ENCODE data around the gene NANS. TPM values are rescaled to one million over a fixed set of nuclear protein-coding genes. Genes with fewer than 3 reads are reported as not detected.
A peak's percentile ranks its signal among the peaks of the same experiment; 100 is the strongest.

The NANS gene
- total RNA-seq, 1 experiment from 2014 or later, result 57.9 TPM

DNA sequence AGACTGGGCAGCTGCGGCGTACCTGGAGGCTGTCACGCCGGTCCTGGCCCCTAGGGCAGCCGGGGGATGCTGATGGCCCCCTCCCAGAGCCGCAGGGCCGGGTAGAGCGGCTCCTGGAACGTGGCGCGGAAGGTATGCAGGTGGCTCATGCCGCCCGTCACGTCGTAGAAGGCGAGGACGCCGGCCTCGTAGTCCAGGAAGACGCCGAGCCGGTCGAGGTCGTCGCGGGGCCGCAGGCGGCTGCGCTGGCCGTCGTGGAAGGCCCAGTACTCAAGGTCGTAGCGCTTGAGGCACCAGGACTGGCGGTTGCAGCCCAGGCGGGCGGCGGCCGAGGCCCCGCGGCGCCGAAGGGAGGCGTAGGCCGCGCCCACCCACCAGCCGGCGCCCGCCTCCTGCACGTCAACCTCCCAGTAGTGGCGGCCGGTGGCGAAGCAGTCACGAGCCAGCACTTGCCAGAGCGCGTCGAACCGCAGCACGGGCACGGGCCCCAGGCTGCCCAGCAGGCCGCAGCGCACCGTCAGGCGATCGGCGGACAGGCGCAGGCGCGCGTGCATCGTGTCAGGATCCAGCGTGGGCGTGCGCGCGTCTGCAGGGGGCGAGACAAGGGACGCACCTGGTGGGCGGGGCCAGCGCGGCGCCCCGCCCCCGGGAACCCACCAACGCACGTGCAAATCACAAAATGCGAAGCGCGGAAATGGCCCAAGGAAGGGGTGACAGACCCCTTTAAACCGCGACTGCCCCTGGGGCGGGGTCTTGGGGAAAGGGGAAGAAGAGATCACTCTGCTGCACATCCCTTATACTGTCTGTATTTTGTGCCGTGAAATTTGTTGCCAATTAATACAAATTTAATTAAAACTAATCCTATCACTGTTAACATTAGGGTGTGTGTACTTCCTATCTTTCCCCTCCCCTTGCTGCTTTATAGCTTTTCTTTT is 31.2 kb downstream of the NANS start (continued):
- no peak for TF ChIP-seq ATF6 (CRISPR knock-in tag; IDR thresholded peaks at IDR 0.05)
- TF ChIP-seq MXD4 (CRISPR knock-in tag; IDR thresholded peaks at IDR 0.05; ENCODE audit: borderline replicate concordance), result no peak
- peak; percentile 96 for TF ChIP-seq TEAD1 (CRISPR knock-in tag; IDR thresholded peaks at IDR 0.05)
- TF ChIP-seq, protein P1, sequence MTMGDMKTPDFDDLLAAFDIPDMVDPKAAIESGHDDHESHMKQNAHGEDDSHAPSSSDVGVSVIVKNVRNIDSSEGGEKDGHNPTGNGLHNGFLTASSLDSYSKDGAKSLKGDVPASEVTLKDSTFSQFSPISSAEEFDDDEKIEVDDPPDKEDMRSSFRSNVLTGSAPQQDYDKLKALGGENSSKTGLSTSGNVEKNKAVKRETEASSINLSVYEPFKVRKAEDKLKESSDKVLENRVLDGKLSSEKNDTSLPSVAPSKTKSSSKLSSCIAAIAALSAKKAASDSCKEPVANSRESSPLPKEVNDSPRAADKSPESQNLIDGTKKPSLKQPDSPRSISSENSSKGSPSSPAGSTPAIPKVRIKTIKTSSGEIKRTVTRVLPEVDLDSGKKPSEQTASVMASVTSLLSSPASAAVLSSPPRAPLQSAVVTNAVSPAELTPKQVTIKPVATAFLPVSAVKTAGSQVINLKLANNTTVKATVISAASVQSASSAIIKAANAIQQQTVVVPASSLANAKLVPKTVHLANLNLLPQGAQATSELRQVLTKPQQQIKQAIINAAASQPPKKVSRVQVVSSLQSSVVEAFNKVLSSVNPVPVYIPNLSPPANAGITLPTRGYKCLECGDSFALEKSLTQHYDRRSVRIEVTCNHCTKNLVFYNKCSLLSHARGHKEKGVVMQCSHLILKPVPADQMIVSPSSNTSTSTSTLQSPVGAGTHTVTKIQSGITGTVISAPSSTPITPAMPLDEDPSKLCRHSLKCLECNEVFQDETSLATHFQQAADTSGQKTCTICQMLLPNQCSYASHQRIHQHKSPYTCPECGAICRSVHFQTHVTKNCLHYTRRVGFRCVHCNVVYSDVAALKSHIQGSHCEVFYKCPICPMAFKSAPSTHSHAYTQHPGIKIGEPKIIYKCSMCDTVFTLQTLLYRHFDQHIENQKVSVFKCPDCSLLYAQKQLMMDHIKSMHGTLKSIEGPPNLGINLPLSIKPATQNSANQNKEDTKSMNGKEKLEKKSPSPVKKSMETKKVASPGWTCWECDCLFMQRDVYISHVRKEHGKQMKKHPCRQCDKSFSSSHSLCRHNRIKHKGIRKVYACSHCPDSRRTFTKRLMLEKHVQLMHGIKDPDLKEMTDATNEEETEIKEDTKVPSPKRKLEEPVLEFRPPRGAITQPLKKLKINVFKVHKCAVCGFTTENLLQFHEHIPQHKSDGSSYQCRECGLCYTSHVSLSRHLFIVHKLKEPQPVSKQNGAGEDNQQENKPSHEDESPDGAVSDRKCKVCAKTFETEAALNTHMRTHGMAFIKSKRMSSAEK (CRISPR knock-in tag; IDR thresholded peaks at IDR 0.05; ENCODE audit: borderline replicate concordance), result no peak
- TF ChIP-seq TEAD4 (CRISPR knock-in tag; IDR thresholded peaks at IDR 0.05), result peak; percentile 83; the same call in 1 of the 2 replicates
- TF ChIP-seq PREB (CRISPR knock-in tag; IDR thresholded peaks at IDR 0.05; ENCODE audit: borderline replicate concordance), result no peak; the same call in 1 of the 2 replicates
- TF ChIP-seq NR1H2 (CRISPR knock-in tag; IDR thresholded peaks at IDR 0.05), result 0 out of 2 replicates have a peak, but pooled peaks have one; percentile 29
- no peak; the same call in 1 of the 2 replicates for TF ChIP-seq CREM (CRISPR knock-in tag; IDR thresholded peaks at IDR 0.05)
- TF ChIP-seq ZNF671 (CRISPR knock-in tag; IDR thresholded peaks at IDR 0.05), result no peak
- TF ChIP-seq PRDM15 (CRISPR knock-in tag; IDR thresholded peaks at IDR 0.05), result 0 out of 2 replicates have a peak, but pooled peaks have one; percentile 7
- TF ChIP-seq ZNF425 (CRISPR knock-in tag; conservative IDR thresholded peaks at IDR 0.05), result no peak
- no peak for TF ChIP-seq SOX15 (CRISPR knock-in tag; IDR thresholded peaks at IDR 0.05)
- no peak for TF ChIP-seq NFATC4 (CRISPR knock-in tag; IDR thresholded peaks at IDR 0.05)
- no peak for TF ChIP-seq GTF2I (CRISPR knock-in tag; conservative IDR thresholded peaks at IDR 0.05)
